ENCODE measurements around the gene CLASRP. TPM values are rescaled to one million over a fixed set of nuclear protein-coding genes. Genes with fewer than 3 reads are reported as not detected.

The CLASRP gene
- total RNA-seq, 1 donor from 2014 or later, result 58.1 TPM

- TF ChIP-seq, protein P1, sequence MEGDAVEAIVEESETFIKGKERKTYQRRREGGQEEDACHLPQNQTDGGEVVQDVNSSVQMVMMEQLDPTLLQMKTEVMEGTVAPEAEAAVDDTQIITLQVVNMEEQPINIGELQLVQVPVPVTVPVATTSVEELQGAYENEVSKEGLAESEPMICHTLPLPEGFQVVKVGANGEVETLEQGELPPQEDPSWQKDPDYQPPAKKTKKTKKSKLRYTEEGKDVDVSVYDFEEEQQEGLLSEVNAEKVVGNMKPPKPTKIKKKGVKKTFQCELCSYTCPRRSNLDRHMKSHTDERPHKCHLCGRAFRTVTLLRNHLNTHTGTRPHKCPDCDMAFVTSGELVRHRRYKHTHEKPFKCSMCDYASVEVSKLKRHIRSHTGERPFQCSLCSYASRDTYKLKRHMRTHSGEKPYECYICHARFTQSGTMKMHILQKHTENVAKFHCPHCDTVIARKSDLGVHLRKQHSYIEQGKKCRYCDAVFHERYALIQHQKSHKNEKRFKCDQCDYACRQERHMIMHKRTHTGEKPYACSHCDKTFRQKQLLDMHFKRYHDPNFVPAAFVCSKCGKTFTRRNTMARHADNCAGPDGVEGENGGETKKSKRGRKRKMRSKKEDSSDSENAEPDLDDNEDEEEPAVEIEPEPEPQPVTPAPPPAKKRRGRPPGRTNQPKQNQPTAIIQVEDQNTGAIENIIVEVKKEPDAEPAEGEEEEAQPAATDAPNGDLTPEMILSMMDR (conservative IDR thresholded peaks at IDR 0.05; ENCODE audit: low read depth, low read length), result no peak
- no peak for DNase-seq (ENCODE audit: low read depth)
- H3K4me3 ChIP-seq (ENCODE audit: low read depth, low read length), result no peak overlapping the region
Observed at GRCh38 chr19:45037393-45038169, 1.3 kb upstream of the CLASRP start.

DNA sequence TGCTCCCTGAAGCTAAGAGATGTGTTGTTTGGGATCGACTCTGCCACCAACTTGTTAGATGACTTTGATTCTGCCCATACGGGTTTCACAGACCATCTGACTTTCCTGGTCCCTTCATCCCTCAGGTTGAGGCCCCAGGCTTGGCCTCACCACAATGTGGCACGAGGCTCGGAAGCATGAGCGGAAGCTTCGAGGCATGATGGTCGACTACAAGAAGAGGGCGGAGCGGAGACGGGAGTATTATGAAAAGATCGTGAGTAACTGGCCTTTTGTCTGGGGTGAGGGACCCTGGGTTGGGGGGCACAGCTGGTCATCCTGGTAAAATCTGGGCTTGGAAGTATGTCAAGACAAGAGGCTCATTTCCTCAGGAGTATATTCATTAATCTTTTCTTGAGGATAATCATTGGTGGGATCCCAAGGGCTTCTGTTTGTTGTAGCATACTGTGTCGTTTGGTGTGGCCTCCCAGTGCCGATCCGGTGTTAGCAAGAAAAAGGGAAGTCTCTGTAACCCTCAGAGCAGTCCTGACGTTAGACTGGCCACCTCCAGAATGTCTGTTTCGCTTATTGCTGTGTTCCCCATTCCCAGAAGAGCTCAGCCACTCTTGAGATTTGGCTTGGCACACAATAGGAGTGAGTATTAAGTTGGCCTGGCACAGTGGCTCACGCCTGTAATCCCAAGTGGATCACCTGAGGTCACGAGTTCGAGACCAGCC, 1.4 kb downstream of the CLASRP start:
- DNase-seq (ENCODE audit: low read depth), result no peak
- TF ChIP-seq, protein P1 (conservative IDR thresholded peaks at IDR 0.05; ENCODE audit: low read depth, low read length), result no peak
- H3K4me3 ChIP-seq (ENCODE audit: low read depth, low read length), result peak overlapping the region; percentile 80

DNA sequence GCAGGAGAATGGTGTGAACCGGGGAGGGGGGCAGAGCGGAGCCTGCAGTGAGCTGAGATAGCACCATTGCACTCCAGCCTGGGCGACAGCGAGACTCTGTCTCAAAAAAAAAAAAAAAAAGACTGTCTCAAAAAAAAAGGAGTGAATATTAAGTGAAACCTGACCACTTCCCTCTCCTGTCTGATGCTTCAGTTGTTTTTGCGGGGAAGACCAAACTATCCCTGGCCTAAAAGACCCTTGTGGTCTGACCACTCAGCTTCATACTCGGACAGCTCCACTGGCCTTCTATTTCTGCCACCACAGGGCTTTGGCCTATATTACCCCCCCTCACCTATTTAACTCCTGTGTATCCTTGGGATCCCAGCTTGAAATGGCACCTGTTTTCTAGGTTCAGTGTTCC, 2.3 kb downstream of the CLASRP start:
- no peak for DNase-seq (ENCODE audit: low read depth)
- TF ChIP-seq, protein P1 (conservative IDR thresholded peaks at IDR 0.05; ENCODE audit: low read depth, low read length), result no peak
- no peak overlapping the region for H3K4me3 ChIP-seq (ENCODE audit: low read depth, low read length)

DNA sequence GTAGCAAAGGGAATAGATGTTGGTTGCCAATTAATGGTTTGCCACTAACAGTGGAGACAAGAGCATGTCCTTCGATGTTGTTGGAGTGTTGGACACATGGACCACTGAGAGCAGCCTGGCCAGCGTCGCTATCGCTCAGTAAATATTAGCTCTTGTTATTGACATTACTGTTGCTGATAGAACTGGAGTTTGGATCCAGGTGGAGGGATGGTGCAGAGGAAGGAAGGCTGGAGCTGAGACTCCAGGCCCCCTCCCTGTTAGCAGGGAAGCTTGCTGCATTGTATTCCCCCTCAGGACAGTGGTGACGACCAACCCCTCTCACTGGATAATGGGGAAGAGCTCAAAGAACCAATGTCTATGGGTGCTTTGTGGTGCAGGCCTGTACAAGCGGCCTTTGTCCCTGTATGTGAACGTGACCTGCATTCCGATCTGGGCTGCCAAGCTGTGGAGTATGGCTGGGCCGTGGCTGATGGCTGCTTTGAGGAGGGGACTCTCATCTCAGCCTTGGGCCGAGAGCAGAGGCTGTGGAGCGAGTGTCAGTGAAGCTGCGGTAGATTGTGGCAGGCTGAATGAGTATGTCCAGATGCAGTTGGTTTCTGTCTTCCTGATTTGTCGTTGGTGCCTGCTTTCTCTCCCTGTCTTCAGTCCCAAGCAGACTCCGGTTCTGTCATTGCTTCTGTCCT, 7.0 kb downstream of the CLASRP start:
- DNase-seq (ENCODE audit: low read depth), result no peak
- TF ChIP-seq, protein P1 (conservative IDR thresholded peaks at IDR 0.05; ENCODE audit: low read depth, low read length), result no peak
- H3K4me3 ChIP-seq (ENCODE audit: low read depth, low read length), result no peak overlapping the region

DNA sequence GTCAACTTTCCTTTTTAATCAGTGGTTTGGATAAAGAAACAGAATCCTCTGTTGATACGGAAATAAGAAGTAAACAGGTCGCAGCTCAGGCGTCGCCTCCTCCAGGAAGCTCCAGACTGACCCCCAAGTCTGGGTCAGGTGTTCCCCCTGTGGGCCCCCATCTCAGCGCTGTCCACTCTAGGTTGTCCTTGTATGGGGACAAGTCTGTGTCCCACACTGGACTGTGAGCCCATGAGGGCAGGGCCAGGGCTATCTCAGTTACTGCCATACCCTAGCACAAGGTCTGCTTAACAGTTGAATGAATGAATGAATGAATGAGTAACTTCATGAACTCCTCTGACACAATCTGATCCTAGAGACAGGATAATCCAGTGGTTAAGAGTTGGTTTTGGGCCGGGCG, 7.5 kb downstream of the CLASRP start:
- no peak for DNase-seq (ENCODE audit: low read depth)
- TF ChIP-seq, protein P1 (conservative IDR thresholded peaks at IDR 0.05; ENCODE audit: low read depth, low read length), result no peak
- H3K4me3 ChIP-seq (ENCODE audit: low read depth, low read length), result no peak overlapping the region

- TF ChIP-seq, protein P1 (conservative IDR thresholded peaks at IDR 0.05; ENCODE audit: low read depth, low read length), result no peak
- DNase-seq (ENCODE audit: low read depth), result no peak
- H3K4me3 ChIP-seq (ENCODE audit: low read depth, low read length), result no peak overlapping the region
Observed at GRCh38 chr19:45047188-45047797, 8.4 kb downstream of the CLASRP start.

Measured in epithelial cell of proximal tubule (primary cell).